CD4-positive, alpha-beta T cell treated with Interleukin-4 for 1 hour (primary cell): Measurements from ENCODE around the gene PDLIM1.

ENCODE experiments used
- DNase-seq, 2 donors: peaks; one replicate each; pipeline ENCODE4 v3.0.0-alpha.2; 2020 to 2022

PDLIM1 gene

DNA sequence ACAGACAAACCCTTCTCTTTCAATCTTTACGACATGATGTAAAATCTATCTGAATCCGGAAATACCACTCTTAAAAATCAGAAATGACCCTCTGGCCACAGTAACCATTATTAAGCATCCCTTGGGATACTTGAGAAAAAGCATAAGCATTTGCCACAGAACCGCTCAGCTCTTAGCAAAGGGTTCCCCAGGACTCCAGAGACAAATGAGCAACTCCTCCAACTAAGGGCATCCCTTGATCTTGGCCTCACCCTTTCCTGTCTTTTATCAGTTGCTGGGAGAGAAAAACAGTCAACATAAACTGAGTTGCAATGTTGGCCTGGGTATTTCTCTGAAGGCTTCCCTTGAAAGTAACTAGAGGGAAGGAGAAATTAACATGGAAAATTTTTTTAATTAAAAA is 3.5 kb downstream of the PDLIM1 start:
- DNase-seq: no peak

GRCh38 chr10:95286707-95287106 is 4.1 kb downstream of the PDLIM1 start:
- no peak for DNase-seq

DNA sequence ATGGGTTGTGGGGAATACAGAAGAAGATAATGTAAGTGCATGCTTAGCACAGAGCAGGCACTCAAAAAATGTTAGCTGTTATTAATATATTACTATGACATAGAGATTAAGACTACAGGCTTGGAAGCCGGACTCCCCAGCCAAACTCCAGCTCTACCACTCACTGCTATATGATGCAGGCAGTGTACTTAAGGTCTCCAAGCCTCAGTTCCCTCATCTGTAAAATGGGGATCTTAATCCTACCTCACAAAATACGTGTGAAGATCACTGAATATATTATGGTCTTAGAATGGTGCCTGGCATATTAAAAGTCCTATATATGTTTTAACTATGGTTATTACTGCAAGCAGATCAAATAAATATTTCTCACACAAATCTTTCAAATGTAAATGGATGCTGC is 5.2 kb downstream of the PDLIM1 start:
- no peak for DNase-seq

DNA sequence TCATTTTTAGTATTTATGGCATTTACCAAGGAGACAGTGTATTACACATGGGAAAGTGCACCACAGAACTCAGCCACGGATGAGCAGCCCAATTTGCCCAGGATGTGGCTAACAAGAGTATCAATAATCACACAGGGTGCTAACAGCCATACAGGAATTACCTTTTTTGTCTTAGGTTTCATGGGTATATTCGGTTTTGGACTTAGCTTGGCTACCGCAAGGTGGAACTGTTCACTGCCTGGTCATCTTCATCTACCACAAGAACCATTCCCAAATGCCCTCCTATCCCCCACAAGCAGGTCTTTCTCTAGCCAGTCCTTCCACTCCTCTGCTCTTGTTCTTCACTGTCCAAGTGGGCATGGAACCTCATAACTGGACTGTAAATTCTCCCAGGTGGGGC is 6.0 kb downstream of the PDLIM1 start:
- no peak for DNase-seq

DNA sequence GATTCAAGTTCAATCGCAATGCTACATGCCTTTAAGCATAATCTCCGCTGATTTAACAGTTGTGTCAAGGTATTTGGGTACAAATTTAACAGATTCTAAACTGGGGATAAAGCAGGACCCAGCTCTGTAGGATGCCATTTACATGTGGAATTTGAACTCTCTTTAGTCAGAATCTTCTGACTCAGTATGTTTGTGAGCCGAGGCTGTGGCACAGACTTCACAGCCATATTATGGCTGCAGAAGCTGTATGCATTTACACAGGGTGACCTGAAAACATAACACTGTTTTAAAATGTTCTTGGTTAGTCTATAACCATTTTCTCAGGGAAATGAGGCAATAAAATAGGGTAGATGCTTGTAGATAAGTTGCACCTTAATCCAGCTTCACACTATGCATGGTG is 8.7 kb downstream of the PDLIM1 start:
- DNase-seq: no peak

- no peak for DNase-seq
Observed at GRCh38 chr10:95281206-95281605, 9.6 kb downstream of the PDLIM1 start.

- no peak for DNase-seq
Observed at GRCh38 chr10:95280637-95281036, 10.2 kb downstream of the PDLIM1 start.

GRCh38 chr10:95279042-95279820 is 11.6 kb downstream of the PDLIM1 start:
- DNase-seq: no peak

DNA sequence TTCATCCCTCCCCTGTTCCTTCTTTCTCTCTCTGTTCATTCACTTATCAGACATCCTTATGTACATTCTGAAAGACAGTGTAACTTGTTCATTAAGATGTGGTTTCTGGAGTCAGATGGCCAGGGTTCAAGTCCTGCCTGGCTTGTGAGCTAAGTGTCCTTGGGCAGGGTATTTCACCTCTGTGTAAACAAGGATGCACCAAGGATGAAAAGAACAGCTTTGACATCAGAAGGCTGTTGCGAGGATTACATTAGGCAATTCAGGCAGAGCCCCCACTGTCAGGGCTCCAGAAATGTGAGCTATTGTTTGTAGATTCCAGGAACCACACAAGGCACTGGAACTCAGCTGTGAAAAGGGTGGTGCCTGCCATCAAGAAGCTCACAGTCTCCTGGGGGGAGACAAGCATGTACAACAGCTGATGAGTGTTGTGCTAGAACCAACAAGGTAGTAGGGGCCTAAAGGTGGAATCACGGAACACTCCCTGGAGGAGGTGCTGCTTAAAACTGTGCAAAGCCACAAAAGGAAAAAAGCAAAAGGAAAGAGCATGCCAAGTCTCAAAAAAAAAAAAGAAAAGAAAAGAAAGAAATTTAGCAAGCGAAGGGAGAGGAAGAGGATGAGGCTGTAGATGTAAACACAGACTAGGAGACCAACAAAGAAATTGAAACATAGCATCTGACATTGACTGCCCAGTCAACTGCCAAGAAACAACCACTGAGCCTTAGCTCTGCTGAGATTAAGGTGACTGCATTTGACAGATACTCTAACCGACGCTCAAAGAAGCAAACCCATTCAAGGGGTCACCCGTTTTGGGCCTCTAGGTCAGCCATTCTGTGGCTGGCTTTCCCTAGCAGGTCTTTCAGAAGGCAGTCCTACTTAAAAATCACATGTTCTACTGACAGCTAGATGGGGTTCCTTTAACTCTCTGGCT is 12.5 kb downstream of the PDLIM1 start:
- DNase-seq: no peak

DNA sequence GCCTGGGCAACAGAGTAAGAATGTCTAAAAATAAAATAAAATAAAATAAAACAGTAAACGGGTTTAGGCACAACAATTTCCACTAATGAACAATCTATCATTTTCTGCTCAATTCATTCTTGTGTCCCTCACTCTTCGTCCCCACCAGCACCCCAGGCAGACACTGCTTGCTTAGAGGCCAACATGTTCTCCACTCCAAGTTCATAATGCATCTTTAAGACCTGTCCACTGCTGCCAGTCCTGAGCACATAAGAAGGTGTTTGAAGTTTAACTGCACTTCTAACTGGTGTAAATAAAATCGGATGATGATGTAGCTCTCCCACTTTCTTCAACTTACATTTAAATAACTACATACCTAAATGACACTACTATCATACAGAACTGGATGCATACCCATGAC is 13.2 kb downstream of the PDLIM1 start:
- DNase-seq: no peak

- DNase-seq: no peak
Observed at GRCh38 chr10:95277201-95277570, 13.6 kb downstream of the PDLIM1 start.

GRCh38 chr10:95276367-95277200 is 14.2 kb downstream of the PDLIM1 start:
- DNase-seq: no peak

DNA sequence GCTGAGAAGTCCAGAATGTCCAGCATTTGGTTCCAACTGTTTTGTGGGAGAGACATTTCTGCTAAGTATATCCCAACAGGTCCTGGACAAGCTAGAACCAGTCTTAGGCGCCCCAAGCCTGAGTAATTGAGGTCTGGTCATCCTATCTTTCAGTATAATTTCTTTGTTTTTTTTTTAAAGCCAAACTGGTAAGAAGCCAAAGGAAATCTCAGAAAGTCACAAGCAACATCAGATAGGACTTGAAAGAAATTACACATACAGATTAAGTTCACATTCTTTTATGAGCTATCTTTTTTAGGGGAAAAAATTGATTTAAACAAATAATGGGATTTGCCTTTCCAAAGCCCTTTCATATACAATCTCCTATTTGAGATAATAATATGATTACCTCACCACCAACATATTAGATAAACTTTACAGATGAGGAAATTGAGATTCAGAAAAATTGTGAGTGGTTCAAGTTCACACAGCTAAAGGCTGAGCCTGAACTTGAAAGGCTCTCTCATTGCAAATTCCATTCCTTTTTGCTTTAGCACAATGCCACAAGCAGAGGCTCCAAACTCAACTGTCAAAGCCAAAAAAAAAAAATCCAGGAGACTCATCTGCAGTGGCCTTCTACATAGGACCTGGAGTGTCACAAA is 15.0 kb downstream of the PDLIM1 start:
- no peak for DNase-seq

- no peak for DNase-seq
Observed at GRCh38 chr10:95273393-95274312, 17.1 kb downstream of the PDLIM1 start.

GRCh38 chr10:95268438-95268837 is 22.4 kb downstream of the PDLIM1 start:
- DNase-seq: no peak

DNA sequence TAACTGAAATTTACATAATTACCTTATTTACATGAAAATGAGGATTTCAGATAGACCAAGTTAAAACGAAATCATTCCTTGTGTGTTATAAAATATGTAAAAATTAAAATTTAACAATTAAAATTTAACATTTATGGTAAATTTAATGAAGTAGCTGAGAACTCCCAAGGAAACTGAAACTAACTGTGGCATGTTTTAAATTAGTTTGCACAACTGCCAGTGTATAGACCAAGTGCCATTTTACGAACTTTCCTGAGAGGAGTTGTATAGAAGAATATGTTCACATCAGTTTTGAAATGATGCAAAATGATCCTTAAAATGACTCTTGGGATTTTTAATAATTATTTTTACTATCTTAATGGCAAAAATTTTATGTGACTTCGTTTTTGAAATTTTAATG is 23.6 kb downstream of the PDLIM1 start:
- DNase-seq: no peak

DNA sequence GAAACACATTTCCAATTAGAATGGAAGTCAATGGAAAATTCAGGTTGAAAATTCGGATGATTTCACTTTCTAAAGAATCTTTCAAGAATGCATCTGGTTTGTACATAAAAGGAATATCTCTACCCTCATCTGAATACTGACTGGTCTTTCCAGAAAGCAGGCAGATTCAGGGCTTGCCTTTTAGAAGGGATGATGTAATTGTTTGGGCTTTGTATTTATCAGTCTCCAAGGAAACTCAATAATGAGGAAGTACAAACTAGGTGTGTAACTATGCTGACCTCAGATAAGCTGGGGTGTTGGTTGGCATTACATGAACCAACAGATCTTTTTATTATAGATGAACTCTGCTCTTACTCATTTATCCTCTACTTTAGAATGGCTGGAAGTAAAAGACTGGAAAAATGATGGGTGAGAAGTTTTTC is 24.1 kb downstream of the PDLIM1 start:
- peak; percentile 25 to 34 for DNase-seq

DNA sequence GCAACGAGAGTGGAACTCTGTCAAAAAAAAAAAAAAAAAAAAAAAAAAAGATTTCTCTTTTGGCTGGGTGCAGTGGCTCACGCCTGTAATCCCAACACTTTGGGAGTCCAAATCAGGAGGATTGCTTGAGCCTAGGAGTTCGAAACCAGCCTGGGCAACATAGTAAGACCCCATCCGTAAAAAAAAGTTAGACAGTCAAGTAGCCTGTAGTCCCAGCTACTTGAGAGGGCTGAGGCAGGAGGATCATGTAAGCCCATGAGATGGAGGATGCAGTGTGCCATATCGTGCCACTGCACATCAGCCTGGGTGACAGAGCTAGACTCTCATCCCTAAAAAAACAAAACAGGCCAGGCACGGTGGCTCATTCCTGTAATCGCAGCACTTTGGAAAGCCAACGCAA is 25.2 kb downstream of the PDLIM1 start:
- no peak for DNase-seq

- DNase-seq: no peak
Observed at GRCh38 chr10:95264227-95265051, 26.4 kb downstream of the PDLIM1 start.

GRCh38 chr10:95263864-95264226 is 27.0 kb downstream of the PDLIM1 start:
- DNase-seq: no peak
